ENCODE results near the gene KCNK2.

DNA sequence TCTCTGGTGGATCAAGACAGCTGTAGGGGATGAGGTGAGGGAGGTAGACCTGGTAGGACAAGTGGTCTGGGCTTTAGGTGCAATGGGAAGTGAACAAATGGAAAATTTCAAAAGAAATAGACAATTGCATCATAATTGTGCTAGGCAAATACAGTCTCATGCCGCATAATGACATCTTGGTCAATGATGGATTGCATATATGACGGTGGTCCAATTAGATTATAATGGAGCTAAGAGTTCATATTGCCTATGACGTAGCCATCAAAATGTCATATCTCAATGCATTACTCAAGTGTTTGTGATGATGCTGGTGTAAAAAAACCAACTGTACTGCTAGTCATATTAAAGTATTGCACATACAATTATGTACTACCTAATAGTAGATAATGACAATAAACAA is 19.0 kb downstream of the KCNK2 start:
- TF ChIP-seq EZH2 (IDR thresholded peaks at IDR 0.05) (no peak), FOXP2 (optimal IDR thresholded peaks at IDR 0.05; ENCODE audit: control extremely low read depth, extremely low read length, insufficient read depth) (no peak)

Data from SK-N-MC (cell line).